Lower leg skin (tissue), 4 donors: ENCODE measurements around the gene STIL. TPM values are rescaled to one million over a fixed set of nuclear protein-coding genes. Genes with fewer than 3 reads are reported as not detected.

ENCODE experiments used
- DNase-seq, 2 donors: peaks; one replicate each; pipeline ENCODE4 v3.0.0-alpha.2; 2019; ENCODE audit warnings: low spot score in 2 of 2
- H3K4me3 ChIP-seq: fragments of 200-600 bp; sonication (generic); 2 replicates; pipeline ENCODE4 v1.5.1; 2017; ENCODE audit warnings: mild to moderate bottlenecking, low read depth; ENCODE audit not compliant: poor library complexity, severe bottlenecking
- POLR2A ChIP-seq, 2 donors: fragments of 450-650 bp; IDR thresholded peaks; one replicate each; pipeline ENCODE4 v1.6.1; 2016 to 2017; ENCODE audit warnings: antibody characterized with exemption in 2 of 2, mild to moderate bottlenecking in 1 of 2, moderate library complexity in 1 of 2
- WGBS, 2 donors: methylation state at CpG; one replicate each; pipeline ENCODE4 v1.1.5; 2018; 5-methylcytosine and 5-hydroxymethylcytosine counted together
- intact Hi-C: fragments of 100-400 bp; cut with DNase I; formaldehyde crosslinking; loops from one replicate; pipeline ENCODE4 v1.15.0; 2023; ENCODE audit warnings: low total_unique reads
- total RNA-seq, 4 donors: library from RNA; depleted of rRNA; stranded (reverse); fragments of >200 nt; gene quantifications; one replicate each; pipeline ENCODE4 v1.1.0, GENCODE V29; 2016
- TF ChIP-seq, protein P1 (sequence below), 3 donors: fragments of 450-650 bp; IDR thresholded peaks; one replicate each; pipeline ENCODE4 v1.5.1; 2016; ENCODE audit warnings: antibody characterized with exemption in 3 of 3, mild to moderate bottlenecking in 3 of 3, moderate library complexity in 2 of 3

STIL gene
- total RNA-seq, 4 donors from 2014 or later, result 1.8 to 9.7 (median 4.3) TPM

GRCh38 chr1:47340227-47340626 lies 26.3 kb upstream of the STIL start:
- H3K4me3 ChIP-seq, result no peak overlapping the region
- DNase-seq, result no peak
- intact Hi-C loops, result no loop called here
- TF ChIP-seq, protein P1, sequence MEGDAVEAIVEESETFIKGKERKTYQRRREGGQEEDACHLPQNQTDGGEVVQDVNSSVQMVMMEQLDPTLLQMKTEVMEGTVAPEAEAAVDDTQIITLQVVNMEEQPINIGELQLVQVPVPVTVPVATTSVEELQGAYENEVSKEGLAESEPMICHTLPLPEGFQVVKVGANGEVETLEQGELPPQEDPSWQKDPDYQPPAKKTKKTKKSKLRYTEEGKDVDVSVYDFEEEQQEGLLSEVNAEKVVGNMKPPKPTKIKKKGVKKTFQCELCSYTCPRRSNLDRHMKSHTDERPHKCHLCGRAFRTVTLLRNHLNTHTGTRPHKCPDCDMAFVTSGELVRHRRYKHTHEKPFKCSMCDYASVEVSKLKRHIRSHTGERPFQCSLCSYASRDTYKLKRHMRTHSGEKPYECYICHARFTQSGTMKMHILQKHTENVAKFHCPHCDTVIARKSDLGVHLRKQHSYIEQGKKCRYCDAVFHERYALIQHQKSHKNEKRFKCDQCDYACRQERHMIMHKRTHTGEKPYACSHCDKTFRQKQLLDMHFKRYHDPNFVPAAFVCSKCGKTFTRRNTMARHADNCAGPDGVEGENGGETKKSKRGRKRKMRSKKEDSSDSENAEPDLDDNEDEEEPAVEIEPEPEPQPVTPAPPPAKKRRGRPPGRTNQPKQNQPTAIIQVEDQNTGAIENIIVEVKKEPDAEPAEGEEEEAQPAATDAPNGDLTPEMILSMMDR (IDR thresholded peaks at IDR 0.05), result no peak
- no peak for TF ChIP-seq POLR2A (IDR thresholded peaks at IDR 0.05)
- 71 to 90% methylated on average over 4 of the region's 4 CpGs for WGBS, 2 donors

GRCh38 chr1:47338249-47339077 lies 24.5 kb upstream of the STIL start:
- no peak overlapping the region for H3K4me3 ChIP-seq
- intact Hi-C loops, result no loop called here
- no peak for DNase-seq
- TF ChIP-seq, protein P1 (IDR thresholded peaks at IDR 0.05), result no peak
- no peak for TF ChIP-seq POLR2A (IDR thresholded peaks at IDR 0.05)

GRCh38 chr1:47337350-47337749 lies 23.4 kb upstream of the STIL start:
- no peak for TF ChIP-seq POLR2A (IDR thresholded peaks at IDR 0.05)
- TF ChIP-seq, protein P1 (IDR thresholded peaks at IDR 0.05), result no peak
- DNase-seq, result no peak
- no peak overlapping the region for H3K4me3 ChIP-seq
- WGBS, 2 donors, result 92 to 99% methylated on average over 6 of the region's 6 CpGs
- intact Hi-C loops, result no loop called here

- TF ChIP-seq POLR2A (IDR thresholded peaks at IDR 0.05), result no peak
- TF ChIP-seq, protein P1 (IDR thresholded peaks at IDR 0.05), result no peak
- 52 to 53% methylated on average over 9 of the region's 9 CpGs for WGBS, 2 donors
- intact Hi-C loops, result no loop called here
- DNase-seq, result no peak
- H3K4me3 ChIP-seq, result peak overlapping the region; percentile 91
Measured at GRCh38 chr1:47334765-47335435, 21.0 kb upstream of the STIL start.

DNA sequence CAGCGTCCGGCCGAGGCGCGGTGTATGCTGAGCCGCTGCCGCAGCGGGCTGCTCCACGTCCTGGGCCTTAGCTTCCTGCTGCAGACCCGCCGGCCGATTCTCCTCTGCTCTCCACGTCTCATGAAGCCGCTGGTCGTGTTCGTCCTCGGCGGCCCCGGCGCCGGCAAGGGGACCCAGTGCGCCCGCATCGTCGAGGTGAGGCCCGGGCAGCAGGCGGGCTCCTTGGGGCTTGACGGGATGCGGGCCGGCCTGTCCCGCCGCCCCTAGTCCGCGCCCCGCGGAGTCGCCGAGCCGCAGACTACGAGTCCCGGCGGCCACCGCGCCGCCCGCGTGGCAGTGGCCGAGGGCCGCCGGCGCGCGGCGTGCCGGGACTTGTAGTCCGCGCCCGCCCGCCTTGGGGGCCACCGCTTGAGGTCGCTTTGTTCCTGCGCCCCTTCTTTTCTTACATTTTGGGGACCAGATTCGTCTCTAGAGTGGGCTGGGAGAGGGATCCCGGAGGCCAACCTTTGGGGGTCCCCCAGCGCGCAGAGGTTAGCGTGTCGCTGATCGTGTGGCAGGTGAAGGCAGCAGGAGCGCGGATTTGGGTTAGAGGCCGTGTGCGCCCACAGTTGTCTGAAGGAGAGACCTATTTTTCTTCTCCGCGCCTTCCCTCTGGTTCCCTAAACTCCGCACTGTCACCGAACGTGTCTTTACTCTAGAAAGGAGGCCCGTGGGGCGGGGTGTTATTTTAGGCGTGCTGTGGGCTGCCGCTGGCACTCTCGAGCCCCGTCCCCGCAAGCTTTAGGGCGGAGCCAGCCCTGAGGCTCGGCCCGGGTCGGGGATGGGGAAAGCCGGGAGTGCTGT lies 20.2 kb upstream of the STIL start:
- peak overlapping the region; percentile 91 for H3K4me3 ChIP-seq
- WGBS, 2 donors, result 0 to 1% methylated on average over 36 to 82 of the region's 90 CpGs
- DNase-seq, result peak; percentile 67 to 95
- TF ChIP-seq POLR2A (IDR thresholded peaks at IDR 0.05), result no peak
- TF ChIP-seq, protein P1 (IDR thresholded peaks at IDR 0.05), result no peak
- intact Hi-C loops, result no loop called here
